Left ventricle myocardium inferior (tissue), 1 donor: ENCODE results near the gene PALLD. TPM values are rescaled to one million over a fixed set of nuclear protein-coding genes. Genes with fewer than 3 reads are reported as not detected.

Source experiments
- DNase-seq: peaks from one replicate; pipeline ENCODE4 v3.0.0-alpha.2; 2020
- H3K27ac ChIP-seq: fragments of 200-600 bp; replicated peaks from 2 replicates; pipeline ENCODE4 v1.8.0; 2021
- H3K27me3 ChIP-seq: fragments of 200-600 bp; 2 replicates; pipeline ENCODE4 v1.8.0; 2021; ENCODE audit warnings: low read depth
- H3K36me3 ChIP-seq: fragments of 200-600 bp; 2 replicates; pipeline ENCODE4 v1.8.0; 2021
- H3K4me1 ChIP-seq: fragments of 200-600 bp; 2 replicates; pipeline ENCODE4 v1.8.0; 2021
- H3K4me3 ChIP-seq: fragments of 200-600 bp; 2 replicates; pipeline ENCODE4 v1.8.0; 2021; ENCODE audit warnings: mild to moderate bottlenecking, moderate library complexity
- H3K9me3 ChIP-seq: fragments of 200-600 bp; replicated peaks from 2 replicates; pipeline ENCODE4 v1.8.0; 2021
- intact Hi-C: fragments of 100-400 bp; cut with micrococcal nuclease; formaldehyde crosslinking; loops from one replicate; pipeline ENCODE4 v1.11.0; 2022
- total RNA-seq: library from RNA; stranded (reverse); fragmentation: NEBNext Ultra II Directional; extraction: Animal tissue kit (Norgen Biotek cat#: 25700); gene quantifications from one replicate; pipeline ENCODE4 v1.2.1, GENCODE V29; 2021
- TF ChIP-seq, protein P1 (sequence below): fragments of 200-600 bp; IDR thresholded peaks from 2 replicates; pipeline ENCODE4 v1.8.0; 2021; ENCODE audit warnings: antibody characterized with exemption, mild to moderate bottlenecking, borderline replicate concordance
- donor health status: DM: no; HTN: yes; CAD: no; lungs with severe emphysema.

The PALLD gene
- total RNA-seq, 1 donor from 2014 or later = 871 TPM

DNA sequence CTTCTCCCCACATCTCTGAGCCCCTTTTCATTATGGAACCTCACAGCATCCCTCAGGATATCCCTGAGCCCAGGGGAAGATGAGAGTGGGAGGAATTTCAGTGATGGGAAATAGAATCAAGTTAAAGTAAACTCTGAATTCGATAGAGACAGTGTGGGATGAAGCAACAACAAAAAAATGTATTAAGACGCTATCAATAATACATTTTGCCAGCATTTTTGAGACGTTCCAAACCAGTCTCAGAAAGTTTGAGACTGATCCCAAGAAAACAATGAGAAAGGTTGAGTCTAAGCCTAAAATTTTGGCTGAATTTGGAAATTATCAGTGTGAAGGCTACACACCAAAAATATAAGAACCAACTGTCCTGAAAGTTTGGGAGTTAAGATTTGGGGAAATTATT, 317.0 kb downstream of the PALLD start:
- no peak for DNase-seq
- H3K27me3 ChIP-seq = no peaks in the 10 kb centered on the region
- intact Hi-C loops = no loop called here
- no peaks in the 10 kb centered on the region for H3K36me3 ChIP-seq
- TF ChIP-seq, protein P1, sequence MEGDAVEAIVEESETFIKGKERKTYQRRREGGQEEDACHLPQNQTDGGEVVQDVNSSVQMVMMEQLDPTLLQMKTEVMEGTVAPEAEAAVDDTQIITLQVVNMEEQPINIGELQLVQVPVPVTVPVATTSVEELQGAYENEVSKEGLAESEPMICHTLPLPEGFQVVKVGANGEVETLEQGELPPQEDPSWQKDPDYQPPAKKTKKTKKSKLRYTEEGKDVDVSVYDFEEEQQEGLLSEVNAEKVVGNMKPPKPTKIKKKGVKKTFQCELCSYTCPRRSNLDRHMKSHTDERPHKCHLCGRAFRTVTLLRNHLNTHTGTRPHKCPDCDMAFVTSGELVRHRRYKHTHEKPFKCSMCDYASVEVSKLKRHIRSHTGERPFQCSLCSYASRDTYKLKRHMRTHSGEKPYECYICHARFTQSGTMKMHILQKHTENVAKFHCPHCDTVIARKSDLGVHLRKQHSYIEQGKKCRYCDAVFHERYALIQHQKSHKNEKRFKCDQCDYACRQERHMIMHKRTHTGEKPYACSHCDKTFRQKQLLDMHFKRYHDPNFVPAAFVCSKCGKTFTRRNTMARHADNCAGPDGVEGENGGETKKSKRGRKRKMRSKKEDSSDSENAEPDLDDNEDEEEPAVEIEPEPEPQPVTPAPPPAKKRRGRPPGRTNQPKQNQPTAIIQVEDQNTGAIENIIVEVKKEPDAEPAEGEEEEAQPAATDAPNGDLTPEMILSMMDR = no peak
- H3K27ac ChIP-seq = peak overlapping the region; percentile 53
- no peaks in the 10 kb centered on the region for H3K9me3 ChIP-seq
- H3K4me1 ChIP-seq = peaks cover 56% of the 10 kb centered on the region
- H3K4me3 ChIP-seq = no peak overlapping the region

DNA sequence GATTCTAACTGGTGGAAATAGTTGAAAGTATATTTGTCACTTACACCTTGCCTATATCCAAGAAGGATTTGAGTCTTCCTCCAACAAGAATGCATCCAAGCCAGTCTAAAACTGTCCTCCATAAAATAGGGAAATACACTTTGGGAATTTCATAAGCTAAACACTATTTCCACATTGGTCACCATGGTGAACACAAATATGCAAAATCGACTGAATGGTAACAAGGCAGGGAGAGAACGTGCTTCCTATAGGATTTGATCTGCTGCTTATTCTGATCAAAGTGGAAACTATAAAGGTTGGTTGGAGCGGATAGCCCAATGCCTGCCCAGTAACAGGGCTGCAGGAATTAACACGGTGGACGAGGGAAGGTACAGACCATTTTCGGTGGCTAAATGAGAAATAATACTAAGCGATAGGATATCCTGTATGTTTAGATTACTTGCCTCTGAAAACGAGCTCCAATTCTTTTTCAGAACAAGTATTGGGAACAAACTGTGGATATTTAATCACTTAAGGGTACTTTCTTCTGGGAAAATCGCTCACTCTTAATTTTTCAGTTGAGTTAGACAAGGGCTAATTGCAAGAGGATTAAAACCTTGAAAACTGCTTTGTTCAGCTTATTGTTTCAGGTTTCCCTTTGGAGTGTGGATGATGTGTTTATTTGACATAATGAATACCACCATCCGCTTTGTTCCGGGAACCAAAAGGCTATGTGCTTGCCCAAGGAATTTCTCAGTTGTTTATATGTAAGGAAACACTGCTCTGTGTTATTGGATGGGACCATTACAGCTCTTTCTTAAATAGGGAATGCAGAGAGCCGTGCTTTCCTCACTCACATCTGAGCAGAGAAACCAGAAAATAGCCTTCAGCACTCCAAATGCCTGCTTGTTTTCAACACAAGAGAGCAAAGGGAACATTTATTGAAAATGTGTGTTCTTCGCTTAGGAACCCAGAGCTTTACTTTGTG, 318.8 kb downstream of the PALLD start:
- peak overlapping the region; percentile 44 for H3K4me3 ChIP-seq
- intact Hi-C loops = no loop called here
- TF ChIP-seq, protein P1 = no peak
- H3K27me3 ChIP-seq = no peaks in the 10 kb centered on the region
- H3K36me3 ChIP-seq = no peaks in the 10 kb centered on the region
- H3K9me3 ChIP-seq = no peaks in the 10 kb centered on the region
- DNase-seq = no peak
- peak overlapping the region; percentile 86 for H3K27ac ChIP-seq
- H3K4me1 ChIP-seq = peaks cover 63% of the 10 kb centered on the region

DNA sequence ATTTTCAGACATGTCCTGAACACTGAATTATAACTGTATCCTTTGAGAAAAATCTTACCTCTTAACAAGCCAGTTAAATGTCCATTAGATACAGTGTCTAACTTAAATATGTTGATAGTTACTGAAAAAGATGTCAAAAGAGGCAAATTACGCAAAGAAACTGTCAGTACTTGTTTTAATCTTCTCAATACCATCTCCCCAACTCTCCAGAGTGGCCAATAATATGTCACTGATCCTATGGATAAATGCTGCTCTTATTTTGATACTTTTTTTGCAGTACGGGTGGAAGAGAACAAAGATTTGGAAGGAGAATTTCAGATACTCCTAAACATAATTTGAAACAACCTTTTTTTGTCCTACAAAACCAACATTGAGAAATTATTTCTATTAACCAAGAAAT, 320.5 kb downstream of the PALLD start:
- TF ChIP-seq, protein P1 = no peak
- Histone ChIP-seq H3K27me3 (no peaks in the 10 kb centered on the region), H3K36me3 (no peaks in the 10 kb centered on the region), H3K4me1 (peaks cover 46% of the 10 kb centered on the region), H3K4me3 (peak overlapping the region; percentile 44), H3K9me3 (no peaks in the 10 kb centered on the region), H3K27ac (peak overlapping the region; percentile 86)
- DNase-seq = no peak
- intact Hi-C loops = no loop called here

DNA sequence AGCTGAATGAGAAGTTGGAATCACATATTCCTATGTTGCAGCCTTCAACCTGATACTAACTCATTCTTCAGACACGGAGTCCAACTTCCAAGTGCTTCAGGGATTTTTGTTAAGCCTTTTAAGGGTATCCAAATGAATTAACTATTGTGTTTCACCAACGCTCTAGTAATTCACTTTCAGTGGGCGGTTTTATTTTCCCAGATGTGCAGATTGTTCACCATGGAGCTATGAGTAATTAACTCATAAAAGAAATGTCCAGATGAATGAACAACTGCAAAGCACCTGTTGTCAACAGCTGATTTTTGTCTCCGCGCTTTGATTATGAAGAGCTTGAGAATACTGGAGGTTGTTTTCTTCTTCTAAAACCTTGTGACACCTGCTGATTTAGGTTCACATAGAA, 325.6 kb downstream of the PALLD start:
- Histone ChIP-seq H3K4me3 (no peak overlapping the region), H3K9me3 (no peaks in the 10 kb centered on the region), H3K4me1 (peaks cover 25% of the 10 kb centered on the region), H3K27ac (no peak overlapping the region), H3K27me3 (no peaks in the 10 kb centered on the region), H3K36me3 (no peaks in the 10 kb centered on the region)
- TF ChIP-seq, protein P1 = no peak
- DNase-seq = no peak
- intact Hi-C loops = no loop called here

DNA sequence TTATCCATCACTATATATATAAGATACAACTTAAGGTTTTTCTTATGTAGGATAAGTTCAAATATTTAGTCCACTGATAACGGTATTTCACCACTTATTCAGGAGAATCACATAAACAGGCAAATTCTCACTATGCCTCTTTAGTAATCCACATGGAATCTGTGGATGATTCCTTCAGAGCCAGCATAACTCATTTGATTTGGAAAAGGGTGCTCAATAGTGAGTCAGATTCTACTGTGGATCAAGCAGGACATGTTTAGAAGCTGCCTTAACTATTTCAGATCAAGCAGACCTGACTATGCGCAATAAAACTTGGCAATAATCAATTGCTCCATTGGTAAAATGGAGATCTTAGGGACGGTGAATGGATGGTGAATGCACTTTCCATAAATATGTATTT, 329.1 kb downstream of the PALLD start:
- DNase-seq = no peak
- peaks cover 8% of the 10 kb centered on the region for H3K4me1 ChIP-seq
- no peaks in the 10 kb centered on the region for H3K9me3 ChIP-seq
- intact Hi-C loops = no loop called here
- peak overlapping the region; percentile 27 for H3K27ac ChIP-seq
- H3K4me3 ChIP-seq = no peak overlapping the region
- H3K27me3 ChIP-seq = no peaks in the 10 kb centered on the region
- TF ChIP-seq, protein P1 = no peak
- no peaks in the 10 kb centered on the region for H3K36me3 ChIP-seq
